ENCODE results near the gene EIF4E1B. TPM values are rescaled to one million over a fixed set of nuclear protein-coding genes. Genes with fewer than 3 reads are reported as not detected.

The EIF4E1B gene
- total RNA-seq, 2 donors from 2014 or later, result 1.6 TPM; not detected in 1

DNA sequence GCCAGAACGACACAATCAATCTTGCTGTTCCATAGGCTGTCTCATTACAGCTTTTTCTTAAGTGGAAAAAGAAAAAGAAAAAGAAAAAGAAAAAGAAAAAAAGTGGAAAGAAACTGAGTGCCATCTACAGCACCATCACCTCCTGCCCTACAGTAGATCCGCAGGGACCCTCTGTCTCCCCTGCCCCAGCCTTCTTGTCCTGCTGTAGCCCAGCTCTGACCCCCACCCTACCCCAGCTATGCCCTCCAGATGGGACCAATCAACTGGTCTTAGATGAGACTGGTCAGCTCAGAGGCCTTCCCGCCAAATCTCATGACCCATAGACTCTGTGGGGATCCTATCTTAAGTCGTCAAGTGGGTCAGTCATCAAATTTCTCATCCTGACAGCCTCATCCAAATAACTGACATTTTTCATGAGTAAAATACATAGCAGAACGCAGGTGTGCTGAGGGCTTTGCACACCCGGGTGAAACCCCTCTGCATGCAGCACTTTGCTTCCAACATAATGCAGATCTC is 51.6 kb downstream of the EIF4E1B start:
- H3K36me3 ChIP-seq, result no peaks in the 10 kb centered on the region
- no peaks in the 10 kb centered on the region for H3K9me3 ChIP-seq
- TF ChIP-seq POLR2A (IDR thresholded peaks at IDR 0.05) (no peak), POLR2AphosphoS5 (IDR thresholded peaks at IDR 0.05) (no peak), CTCF (IDR thresholded peaks at IDR 0.05) (no peak)
- no peak overlapping the region for H3K4me3 ChIP-seq
- peaks cover 10% of the 10 kb centered on the region for H3K27me3 ChIP-seq (replicated peaks; ENCODE audit: insufficient read depth)
- no peak overlapping the region for H3K27ac ChIP-seq
- intact Hi-C loops (cut with DNase I), result no loop called here
- DNase-seq (ENCODE audit: low spot score), result no peak
- 84% methylated on average over 6 of the region's 6 CpGs for WGBS
- H3K4me1 ChIP-seq (replicated peaks), result no peaks in the 10 kb centered on the region

DNA sequence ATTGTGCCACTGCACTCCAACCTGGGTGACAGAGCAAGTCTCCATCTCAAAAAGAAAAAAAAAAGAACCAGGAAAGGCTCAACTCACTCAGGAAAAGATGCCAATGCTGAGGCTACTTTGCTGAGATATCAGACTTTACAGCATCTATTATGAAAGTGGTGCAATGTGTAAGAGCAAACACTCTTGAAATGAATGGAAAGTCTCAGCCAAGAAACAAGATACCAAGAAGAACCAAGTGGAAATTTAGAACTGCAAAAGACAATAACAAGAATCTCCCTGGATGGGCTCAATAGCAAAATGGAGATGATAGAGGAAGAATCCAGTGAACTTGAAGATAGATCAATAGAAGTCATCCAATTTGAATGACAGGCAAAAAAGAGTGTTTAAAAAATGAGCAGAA is 54.5 kb downstream of the EIF4E1B start:
- no peaks in the 10 kb centered on the region for H3K36me3 ChIP-seq
- intact Hi-C loops (cut with DNase I), result no loop called here
- no peaks in the 10 kb centered on the region for H3K9me3 ChIP-seq
- TF ChIP-seq POLR2A (IDR thresholded peaks at IDR 0.05) (no peak), POLR2AphosphoS5 (IDR thresholded peaks at IDR 0.05) (no peak), CTCF (IDR thresholded peaks at IDR 0.05) (no peak)
- no peak overlapping the region for H3K27ac ChIP-seq
- H3K27me3 ChIP-seq (replicated peaks; ENCODE audit: insufficient read depth), result peaks cover under 1% of the 10 kb centered on the region
- no peaks in the 10 kb centered on the region for H3K4me1 ChIP-seq (replicated peaks)
- no peak overlapping the region for H3K4me3 ChIP-seq
- no peak for DNase-seq (ENCODE audit: low spot score)

DNA sequence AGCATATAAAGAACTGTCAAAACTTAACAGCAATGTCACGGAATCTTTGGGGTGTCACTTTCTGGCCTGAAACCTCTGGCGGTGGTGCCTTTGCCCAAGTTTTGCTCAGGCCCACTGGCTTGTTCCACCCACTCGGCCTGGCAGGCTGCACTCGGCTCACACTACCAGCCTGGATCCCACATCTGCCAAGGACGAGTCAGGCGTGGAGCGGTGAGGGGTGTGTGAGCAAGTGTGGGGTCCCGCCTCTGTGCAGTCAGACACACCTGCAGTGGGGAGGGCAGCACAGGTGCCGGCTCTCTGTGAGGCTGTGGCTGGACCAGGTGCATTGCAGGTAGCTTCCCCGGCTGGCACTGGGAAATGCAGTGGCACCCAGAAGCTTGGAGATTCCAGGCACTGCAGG is 56.8 kb downstream of the EIF4E1B start:
- no peaks in the 10 kb centered on the region for H3K27me3 ChIP-seq (replicated peaks; ENCODE audit: insufficient read depth)
- H3K27ac ChIP-seq, result no peak overlapping the region
- no peaks in the 10 kb centered on the region for H3K4me1 ChIP-seq (replicated peaks)
- no peak overlapping the region for H3K4me3 ChIP-seq
- DNase-seq (ENCODE audit: low spot score), result no peak
- no peaks in the 10 kb centered on the region for H3K9me3 ChIP-seq
- 78% methylated on average over 10 of the region's 10 CpGs for WGBS
- TF ChIP-seq POLR2A (IDR thresholded peaks at IDR 0.05), result no peak
- TF ChIP-seq CTCF (IDR thresholded peaks at IDR 0.05), result no peak
- no peak for TF ChIP-seq POLR2AphosphoS5 (IDR thresholded peaks at IDR 0.05)
- intact Hi-C loops (cut with DNase I), result no loop called here
- H3K36me3 ChIP-seq, result no peaks in the 10 kb centered on the region

DNA sequence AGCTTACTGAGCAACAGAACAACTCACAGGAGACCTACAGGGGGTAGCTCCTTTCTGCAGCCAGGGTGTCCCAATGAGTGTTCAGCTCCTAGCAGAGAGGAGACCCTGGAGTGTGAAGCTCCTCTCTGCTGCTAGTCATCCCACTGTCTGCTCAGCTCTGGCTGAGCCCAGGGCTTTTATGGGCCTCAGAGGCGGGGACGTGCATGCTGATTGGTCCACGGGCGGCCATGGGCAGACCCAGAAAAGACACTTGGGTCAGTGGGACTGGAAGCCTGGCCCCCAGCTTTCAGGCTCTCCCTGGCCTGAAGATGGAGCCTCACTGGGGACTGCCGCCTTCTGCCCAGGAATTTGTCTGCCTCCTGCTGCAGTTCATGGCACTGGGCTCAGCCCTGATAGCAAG is 57.4 kb downstream of the EIF4E1B start:
- no peaks in the 10 kb centered on the region for H3K4me1 ChIP-seq (replicated peaks)
- WGBS, result 100% methylated on average over 4 of the region's 5 CpGs
- H3K9me3 ChIP-seq, result no peaks in the 10 kb centered on the region
- no peak overlapping the region for H3K4me3 ChIP-seq
- no peaks in the 10 kb centered on the region for H3K27me3 ChIP-seq (replicated peaks; ENCODE audit: insufficient read depth)
- DNase-seq (ENCODE audit: low spot score), result no peak
- H3K36me3 ChIP-seq, result no peaks in the 10 kb centered on the region
- intact Hi-C loops (cut with DNase I), result no loop called here
- H3K27ac ChIP-seq, result no peak overlapping the region
- TF ChIP-seq POLR2A (IDR thresholded peaks at IDR 0.05) (no peak), POLR2AphosphoS5 (IDR thresholded peaks at IDR 0.05) (no peak), CTCF (IDR thresholded peaks at IDR 0.05) (no peak)

DNA sequence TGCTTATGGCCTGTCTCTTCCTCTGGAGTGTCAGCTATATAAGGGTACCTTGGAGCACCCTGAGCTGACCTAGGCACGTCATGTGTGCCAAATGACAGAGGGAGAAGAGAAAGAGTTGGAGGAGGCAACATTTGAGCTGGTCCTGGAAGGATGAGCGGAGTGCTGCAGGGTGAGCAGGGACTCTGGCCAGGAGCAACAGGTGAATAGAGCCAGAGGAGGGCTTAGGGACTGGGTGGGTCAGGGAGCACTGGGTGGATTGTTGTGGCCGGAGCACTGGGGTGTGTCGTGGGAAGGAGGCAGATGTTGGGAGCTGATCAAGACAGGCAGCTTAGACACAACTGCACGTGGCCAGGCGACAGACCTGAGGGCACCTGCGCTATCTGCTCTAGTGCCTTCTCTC is 60.4 kb downstream of the EIF4E1B start:
- Histone ChIP-seq H3K27me3 (replicated peaks; ENCODE audit: insufficient read depth) (peaks cover 4% of the 10 kb centered on the region), H3K4me1 (replicated peaks) (no peaks in the 10 kb centered on the region), H3K36me3 (no peaks in the 10 kb centered on the region), H3K4me3 (no peak overlapping the region), H3K9me3 (no peaks in the 10 kb centered on the region), H3K27ac (no peak overlapping the region)
- 93% methylated on average over 7 of the region's 7 CpGs for WGBS
- intact Hi-C loops (cut with DNase I), result no loop called here
- TF ChIP-seq POLR2A (IDR thresholded peaks at IDR 0.05) (no peak), POLR2AphosphoS5 (IDR thresholded peaks at IDR 0.05) (no peak), CTCF (IDR thresholded peaks at IDR 0.05) (no peak)
- DNase-seq (ENCODE audit: low spot score), result no peak
